Inferior parietal cortex (tissue), 1 donor: ENCODE results near the gene NUP133.
"Not testable (repeated sequence)": the region's sequence is repeated elsewhere in the genome, so short reads cannot be mapped to it uniquely, and the experiment has no call there.

Experiments used
- DNase-seq: peaks from one replicate; pipeline ENCODE4 v3.0.0-alpha.2; 2016; ENCODE audit errors: extremely low spot score

The NUP133 gene

DNA sequence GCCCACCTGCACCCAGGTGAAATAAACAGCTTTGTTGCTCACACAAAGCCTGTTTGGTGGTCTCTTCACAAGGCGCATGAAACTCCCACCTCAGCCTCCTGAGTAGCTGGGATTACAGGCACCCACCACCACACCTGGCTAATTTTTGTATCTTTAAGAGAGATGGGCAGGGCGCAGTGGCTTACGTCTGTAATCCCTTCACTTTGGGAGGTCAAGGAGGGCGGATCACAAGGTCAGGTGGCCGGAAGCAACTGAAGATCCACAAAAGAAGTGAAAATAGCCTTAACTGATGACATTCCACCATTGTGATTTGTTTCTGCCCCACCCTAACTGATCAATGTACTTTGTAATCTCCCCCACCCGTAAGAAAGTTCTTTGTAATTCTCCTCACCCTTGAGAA is 89.6 kb downstream of the NUP133 start:
- DNase-seq = not testable (repeated sequence)

DNA sequence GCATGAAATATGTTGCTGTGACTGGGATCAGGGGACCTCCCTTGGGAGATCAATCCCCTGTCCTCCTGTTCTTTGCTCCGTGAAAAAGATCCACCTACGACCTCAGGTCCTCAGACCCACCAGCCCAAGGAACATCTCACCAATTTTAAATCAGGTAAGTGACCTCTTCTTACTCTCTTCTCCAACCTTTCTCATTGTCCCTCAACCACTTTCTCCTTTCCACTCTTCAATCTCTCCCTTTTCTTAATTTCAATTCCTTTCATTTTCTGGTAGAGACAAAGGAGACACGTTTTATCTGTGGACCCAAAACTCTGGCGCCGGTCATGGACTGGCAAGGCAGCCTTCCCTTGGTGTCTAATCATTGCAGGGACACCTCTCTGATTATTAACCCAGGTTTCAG is 95.3 kb downstream of the NUP133 start:
- DNase-seq = not testable (repeated sequence)

DNA sequence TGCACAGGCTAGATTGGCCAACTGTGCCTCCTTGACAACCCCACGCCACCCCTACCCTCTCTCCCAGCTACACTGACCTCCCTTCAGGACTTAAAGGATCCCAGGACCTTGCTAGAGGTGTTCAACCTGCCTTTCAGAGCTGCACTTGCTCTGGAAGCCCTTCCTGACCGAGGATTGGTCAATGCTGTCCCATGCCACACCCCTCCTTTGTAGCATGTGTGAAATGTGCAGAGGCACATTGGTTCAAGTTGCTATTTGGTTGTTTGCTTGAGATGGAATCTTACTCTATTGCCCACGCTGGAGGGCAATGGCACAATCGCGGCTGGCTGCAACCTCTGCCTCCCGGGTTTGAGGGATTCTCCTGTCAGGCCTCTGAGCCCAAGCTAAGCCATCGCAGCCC is 96.1 kb downstream of the NUP133 start:
- DNase-seq = no peak

DNA sequence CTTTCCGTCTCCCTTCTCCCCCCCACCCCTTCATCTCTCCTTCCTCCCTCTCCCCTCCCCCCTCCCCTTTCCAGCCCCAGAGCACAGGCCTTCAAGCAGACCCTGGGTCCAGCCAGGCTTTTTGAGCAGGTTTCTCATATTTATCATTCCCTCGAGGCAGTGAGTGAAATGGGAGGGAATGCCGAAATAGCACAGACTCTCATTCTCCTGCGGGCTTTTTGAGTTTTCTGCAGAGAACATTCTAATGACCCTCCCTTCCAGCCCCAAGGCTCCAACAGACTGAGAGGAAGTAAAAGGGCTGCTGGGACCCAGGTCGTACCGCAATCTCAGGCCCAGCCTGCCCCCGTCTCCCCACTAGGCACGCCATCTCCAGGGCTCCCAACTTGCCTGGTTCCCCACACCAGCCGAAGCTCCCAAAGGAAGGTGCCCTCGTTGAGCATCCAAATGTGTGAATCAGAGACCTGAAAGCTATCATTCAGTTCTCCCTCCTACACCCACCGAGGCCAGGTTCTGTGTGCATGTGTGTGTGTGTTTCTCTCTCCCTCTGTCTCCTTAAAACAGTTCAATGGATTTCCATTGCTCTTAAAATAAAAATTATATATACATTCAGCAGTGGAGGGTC is 96.6 kb downstream of the NUP133 start:
- no peak for DNase-seq

DNA sequence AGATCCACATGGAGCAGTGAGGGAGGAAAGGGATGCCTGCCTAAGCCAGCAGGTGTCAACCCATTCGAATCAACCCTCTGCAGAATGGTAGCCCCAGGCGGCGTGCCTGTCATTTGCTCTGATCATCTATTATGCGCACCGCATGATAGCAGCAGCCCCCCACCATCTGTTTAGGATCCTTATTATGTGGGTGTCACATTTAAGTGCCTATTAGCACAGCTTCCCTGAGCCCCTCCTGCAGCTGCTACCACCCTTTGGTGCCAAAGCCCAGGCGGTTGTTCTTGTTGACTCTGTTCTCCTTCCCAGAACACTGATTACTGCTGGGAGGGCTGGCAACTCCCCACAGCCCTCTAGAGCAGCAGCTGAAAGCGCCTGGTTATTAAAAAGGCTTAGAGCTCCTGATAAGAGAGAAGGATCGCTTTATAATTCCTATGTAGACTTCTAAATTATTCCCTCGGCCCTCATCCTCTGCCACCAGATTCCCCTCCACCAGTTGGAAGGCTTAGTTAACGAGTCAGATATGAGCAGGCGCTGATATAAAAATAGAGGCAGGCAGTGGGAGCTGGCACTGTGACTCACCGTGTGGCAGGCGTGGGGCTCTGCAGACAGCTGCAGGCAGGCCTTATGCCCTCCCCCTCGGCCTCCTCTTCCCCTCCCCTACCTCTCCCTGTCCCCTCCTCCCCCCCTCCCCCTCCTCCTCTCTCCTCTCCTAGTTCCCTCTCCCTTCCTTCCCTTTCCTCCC is 97.3 kb downstream of the NUP133 start:
- peak; percentile 69 for DNase-seq

DNA sequence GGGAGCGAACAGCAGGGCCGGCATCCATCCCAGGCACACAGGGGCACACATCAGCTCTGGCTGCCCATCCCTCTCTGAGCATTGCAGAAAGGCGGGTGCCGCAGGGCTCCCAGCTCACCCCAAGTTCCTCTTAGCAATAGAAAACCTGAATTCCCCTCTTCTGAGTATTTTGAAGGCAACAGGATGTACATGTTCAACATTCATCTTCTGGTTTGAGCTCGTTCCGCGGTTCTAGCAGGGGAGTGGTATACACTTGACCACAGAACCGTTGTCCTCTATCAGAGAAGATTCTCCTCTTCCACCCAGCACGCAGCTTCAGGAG is 97.8 kb downstream of the NUP133 start:
- no peak for DNase-seq

DNA sequence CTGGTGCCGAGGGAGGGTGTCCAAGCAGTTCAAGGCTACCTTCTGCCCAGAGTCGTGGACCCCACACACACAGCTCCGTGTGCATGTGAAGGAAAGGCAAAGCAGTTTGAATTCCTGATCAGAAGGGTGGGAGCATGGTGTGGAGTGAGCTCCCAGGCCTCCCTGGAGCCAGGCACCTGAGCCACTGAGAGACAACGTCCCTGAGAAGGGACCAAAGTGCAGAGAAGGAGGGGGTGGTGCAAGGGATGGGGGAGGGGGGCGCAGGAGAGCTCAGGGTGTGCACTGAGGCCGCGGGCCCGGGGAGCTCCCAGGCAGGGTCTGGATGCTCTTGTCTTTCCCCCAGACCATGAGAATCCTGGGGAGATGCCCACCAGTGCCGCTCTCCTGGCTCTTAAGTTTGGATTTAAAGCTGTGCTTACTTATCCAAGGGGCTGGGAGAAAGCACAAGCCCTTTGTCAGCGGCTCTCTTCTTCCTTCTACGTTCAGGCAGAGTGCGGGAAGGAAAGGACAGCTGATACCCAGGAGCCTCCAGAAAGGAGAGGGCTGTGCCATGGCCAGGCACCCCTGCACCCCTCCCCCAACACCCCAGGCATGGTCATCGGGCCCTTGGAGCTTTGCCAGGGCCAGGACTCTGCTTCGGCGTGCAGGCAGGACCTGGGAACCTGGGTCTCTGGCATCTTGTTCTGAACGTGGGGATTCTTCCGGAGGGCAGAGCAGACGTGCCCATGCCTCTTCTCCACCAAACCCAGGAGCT is 98.3 kb downstream of the NUP133 start:
- no peak for DNase-seq

DNA sequence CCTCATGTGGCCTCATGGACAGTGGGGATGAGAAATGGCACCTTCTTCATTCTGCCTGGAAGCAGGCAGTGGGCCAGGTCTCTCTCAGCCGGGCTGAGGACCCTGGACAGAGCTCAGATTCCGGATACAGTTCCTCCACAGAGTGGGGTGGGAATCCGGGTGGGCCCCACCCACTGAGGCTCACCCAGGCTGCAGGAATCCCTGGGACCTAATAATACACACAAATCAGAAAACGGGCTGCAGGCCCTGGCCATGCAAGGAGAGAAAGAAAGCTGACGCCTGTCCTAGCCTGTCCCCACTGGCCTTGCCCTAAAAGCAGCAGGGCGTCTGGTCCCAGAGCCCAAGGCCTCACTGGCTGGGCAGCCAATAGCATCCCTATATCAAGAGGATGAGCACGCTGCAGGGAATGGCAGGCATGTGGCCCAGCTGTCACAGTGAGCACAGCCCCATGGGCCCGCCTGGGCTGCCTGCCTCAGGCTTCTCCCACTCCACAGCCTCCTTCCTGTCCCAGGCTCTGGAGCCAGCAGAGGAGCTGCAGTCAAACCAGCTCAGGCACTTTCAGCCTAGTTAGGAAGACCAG is 99.6 kb downstream of the NUP133 start:
- no peak for DNase-seq

DNA sequence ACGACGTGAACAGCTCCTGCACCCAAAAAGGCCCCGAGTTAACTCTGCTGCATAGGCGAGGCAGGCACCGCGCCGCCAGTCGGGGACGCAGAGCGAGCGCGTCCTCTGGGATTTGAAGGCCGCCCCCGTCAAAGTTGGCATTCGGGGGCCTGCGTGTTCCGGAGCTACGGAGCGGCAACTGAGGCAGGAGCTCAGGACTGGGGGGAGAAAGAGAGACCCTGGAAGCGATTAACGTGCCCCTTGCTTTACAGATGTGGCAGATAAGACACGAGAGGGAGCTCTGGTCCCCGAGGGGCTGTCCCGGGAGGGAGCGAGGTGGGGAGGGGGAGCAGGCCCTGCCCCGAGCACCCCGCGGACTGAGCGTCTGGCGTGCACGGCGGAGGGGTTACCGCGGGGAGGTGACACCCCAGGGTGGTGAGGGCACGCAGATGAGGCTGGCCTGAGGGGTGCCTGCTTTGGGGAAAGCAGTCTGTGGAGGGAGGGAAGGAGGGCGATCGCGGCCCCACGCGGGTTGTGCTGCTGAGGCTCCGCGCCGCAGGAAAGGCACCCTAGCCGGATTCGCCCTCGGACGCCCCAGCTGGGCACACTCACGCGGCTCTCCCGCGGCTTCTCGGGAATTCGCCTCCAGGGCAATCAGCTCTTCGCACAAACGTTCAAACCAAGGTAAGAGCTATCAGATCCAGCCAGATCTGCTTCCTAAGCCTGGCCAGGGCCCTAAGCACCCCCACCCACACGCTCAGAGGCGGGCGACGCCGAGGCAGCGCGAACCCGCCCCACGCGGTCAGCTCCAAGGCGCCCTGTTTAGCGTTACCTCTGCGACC is 100.7 kb downstream of the NUP133 start:
- no peak for DNase-seq

DNA sequence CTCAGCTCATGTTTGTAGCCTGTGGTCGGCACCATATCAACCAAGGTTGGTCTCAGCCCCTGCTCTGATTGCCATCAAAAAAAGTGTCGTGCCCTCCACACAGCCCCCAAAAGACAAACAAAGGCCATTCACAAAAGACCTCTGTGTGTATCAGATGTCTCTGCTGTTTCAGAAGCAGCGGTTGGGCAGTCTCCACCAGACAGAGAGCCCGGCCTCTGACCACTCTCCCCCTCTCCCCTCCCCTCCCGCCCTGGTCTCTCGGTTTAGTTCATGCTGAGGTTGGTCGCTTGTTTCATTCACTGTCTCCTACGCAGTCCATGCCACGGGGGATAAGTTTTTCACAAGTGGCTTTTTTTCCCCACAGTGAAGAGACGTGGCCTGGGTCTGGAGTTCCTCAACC is 101.3 kb downstream of the NUP133 start:
- no peak for DNase-seq

DNA sequence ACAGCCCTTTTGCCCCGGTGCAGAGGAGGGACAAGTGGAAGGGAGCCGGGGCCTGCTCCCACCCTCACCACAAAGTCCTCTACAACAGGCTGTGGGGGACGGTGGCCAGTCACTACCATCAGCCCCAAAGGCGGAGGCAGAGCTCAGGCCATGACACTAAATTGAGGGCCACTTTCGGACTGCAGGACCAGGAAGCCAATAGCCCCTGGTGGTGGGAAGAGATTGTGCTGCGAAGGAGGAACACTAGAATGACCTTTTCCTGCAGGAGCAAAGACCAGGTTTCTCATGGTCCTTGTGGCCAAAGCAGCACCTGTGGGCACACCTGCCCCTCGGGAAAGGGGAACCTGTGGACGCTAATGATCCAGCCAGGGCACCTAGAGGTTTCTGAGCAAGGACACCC is 104.6 kb downstream of the NUP133 start:
- DNase-seq = no peak

DNA sequence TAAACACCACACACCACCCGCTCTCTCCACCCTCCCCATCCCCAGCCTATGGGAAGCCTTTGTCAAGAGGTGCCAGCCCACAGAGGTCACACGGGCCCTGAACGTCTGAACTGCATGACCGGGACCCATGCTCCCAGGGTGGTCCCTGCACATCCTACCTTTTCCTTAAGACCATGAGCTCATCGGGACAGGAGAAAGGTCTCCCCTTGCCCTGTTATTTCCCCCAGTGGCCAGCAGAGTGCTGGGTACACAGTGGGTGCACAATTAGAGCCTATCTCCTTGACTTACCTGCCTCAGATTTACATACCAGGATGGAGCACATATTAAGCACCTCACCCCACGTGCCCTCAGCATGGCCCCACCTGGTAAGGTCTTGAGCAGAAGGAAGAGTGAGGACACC is 105.1 kb downstream of the NUP133 start:
- no peak for DNase-seq

DNA sequence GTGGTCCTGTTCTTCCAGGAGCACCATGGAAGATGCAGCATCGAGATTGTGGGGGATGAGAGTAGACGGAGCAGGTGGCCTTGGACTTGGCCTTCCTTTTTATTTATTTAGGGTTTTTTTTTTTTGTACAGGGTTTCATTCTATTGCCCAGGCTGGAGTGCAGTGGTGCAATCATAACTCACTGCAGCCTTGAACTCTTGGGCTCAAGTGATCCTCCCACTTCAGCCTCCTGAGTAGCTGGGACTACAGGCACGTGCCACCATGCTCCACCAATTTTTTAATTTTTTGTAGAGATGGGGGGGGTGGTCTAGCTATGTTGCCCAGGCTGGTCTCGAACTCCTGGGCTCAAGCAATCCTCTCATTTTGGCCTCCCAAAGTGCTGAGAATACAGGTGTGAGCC is 105.8 kb downstream of the NUP133 start:
- not testable (repeated sequence) for DNase-seq

DNA sequence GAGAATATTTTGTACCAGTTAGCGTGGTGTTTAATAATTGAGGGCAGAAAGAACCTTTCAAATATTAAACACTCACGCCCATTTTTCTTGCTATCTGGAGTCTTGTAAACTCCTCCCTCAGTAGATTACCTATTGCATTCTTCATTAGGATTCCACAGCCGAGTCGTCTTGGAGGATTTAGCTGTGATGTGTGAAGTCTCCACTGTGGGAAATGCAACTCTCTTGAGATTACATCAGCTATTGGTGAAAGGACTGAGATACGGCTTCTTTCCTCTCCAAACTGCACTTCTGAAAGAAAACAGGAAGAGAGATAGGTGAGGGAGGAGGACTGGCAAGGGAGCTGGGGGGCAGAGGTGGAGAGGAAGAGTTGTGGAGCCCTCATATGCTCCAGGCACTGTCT is 110.4 kb downstream of the NUP133 start:
- no peak for DNase-seq

DNA sequence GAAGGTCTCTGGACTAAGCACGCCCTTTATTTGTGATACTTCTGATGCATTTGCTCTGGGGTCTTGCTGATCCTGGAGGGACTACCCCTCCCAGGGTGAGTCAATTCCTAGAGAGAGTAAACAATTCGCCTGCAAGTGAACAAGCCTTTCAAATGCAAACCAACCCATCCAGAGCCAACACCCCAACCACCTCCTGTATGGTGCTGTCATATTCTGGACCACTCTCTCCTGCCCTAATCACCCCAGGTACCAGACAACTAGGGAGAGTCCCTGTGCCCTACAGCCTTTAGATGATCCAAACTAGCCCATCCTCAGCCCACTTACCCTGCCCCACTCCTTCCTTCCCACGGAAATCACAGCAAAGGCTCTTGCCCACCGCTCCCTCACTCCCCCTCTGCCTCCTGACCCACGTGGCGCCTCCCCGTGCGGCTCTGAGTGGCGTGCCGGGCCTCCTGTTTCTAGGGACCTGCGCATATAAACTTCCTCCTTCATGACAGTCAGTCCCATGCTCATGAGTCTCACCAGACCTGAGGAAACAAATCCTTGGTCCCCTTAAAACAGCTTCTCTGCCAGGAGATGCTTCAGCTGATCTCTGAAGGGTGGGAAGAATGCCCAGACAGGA is 111.4 kb downstream of the NUP133 start:
- DNase-seq = no peak

DNA sequence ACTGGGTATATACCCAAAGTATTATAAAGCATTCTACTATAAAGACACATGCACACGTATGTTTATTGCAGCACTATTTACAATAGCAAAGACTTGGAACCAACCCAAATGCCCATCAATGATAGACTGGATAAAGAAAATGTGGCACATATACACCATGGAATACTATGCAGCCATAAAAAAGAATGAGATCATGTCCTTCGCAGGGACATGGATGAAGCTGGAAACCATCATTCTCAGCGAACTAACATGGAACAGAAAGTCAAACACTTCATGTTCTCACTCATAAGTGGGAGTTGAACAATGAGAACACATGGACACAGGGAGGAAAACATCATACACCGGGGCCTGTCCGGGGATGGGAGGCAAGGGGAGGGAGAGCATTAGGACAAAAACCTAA is 113.6 kb downstream of the NUP133 start:
- DNase-seq = not testable (repeated sequence)

DNA sequence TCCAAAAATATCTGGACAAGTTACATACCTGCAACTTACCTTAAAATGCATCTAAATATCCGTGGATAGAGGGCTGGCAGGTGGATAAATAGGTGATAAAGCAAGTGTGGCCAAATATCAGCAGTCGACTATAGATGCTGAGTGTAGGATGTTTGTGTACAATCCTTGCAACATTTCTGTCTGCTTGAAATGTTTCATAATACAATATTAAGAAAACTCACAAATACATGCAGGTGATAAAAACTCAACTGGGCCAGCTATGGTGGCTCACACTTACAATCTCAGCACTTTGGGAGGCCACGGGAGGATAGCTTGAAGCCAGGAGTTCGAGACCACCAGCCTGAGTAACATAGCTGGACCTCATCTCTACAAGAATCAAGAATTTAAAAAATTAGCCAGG is 115.2 kb downstream of the NUP133 start:
- no peak for DNase-seq
